Measurements from ENCODE around the gene TCN2. TPM values are rescaled to one million over a fixed set of nuclear protein-coding genes. Genes with fewer than 3 reads are reported as not detected.
"Not testable (repeated sequence)": the region's sequence is repeated elsewhere in the genome, so short reads cannot be mapped to it uniquely, and the experiment has no call there.

Gene TCN2
- total and polyA plus RNA-seq, 7 donors = 8.4 to 45.7 (median 24.9) TPM

DNA sequence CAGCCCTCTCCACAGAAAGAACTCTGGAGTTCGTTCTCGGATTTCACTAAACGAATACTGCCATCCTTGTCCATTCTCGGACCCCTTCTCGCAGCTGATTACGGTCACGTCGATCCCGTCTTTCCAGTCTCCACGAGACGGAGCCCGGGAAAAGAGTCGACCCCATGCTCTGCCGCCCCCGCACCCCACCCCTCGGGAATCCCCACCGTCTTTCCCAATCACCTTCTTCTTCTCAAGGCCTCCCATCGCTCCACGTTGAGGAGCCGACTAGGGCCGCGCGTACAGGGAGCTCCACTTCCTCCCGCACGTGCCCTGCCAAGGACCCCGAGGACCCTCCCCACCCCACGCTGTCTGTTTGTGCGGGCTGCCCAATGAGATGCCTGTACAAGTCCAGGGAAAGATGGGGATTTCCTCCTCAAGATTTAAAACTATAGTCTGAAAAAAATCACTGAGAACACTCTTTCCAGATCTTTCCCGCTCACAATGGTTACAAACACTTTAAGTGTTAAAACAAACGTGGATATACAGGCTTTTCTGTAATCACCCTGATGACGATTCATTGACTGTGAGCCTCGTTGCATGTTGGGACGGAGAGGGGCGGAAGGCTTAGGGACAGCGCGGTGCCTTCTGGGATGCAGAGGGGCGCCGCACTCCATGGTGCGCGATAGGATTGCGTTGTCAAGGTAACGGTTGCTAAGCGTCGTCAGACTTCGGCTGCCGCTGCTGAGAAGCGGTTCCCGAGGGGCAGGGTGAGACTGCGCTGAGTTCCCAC is 15.2 kb upstream of the TCN2 start, which contains the start of gene PES1:
Gene PES1, minus strand, starts transcription at position 323 of the 772 bp plus-strand sequence. Its CDS starts 77 bp downstream, at position 246.
- TF ChIP-seq POLR2A (IDR thresholded peaks at IDR 0.05) (no peak), POLR2AphosphoS5 (IDR thresholded peaks at IDR 0.05) (peak; percentile 45 to 84 (median 74)), EP300 (IDR thresholded peaks at IDR 0.05) (peak in 1 of 4 donors; percentile 55)
- TF ChIP-seq, protein P1, sequence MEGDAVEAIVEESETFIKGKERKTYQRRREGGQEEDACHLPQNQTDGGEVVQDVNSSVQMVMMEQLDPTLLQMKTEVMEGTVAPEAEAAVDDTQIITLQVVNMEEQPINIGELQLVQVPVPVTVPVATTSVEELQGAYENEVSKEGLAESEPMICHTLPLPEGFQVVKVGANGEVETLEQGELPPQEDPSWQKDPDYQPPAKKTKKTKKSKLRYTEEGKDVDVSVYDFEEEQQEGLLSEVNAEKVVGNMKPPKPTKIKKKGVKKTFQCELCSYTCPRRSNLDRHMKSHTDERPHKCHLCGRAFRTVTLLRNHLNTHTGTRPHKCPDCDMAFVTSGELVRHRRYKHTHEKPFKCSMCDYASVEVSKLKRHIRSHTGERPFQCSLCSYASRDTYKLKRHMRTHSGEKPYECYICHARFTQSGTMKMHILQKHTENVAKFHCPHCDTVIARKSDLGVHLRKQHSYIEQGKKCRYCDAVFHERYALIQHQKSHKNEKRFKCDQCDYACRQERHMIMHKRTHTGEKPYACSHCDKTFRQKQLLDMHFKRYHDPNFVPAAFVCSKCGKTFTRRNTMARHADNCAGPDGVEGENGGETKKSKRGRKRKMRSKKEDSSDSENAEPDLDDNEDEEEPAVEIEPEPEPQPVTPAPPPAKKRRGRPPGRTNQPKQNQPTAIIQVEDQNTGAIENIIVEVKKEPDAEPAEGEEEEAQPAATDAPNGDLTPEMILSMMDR (IDR thresholded peaks at IDR 0.05) = no peak
- peak; percentile 98 for DNase-seq

DNA sequence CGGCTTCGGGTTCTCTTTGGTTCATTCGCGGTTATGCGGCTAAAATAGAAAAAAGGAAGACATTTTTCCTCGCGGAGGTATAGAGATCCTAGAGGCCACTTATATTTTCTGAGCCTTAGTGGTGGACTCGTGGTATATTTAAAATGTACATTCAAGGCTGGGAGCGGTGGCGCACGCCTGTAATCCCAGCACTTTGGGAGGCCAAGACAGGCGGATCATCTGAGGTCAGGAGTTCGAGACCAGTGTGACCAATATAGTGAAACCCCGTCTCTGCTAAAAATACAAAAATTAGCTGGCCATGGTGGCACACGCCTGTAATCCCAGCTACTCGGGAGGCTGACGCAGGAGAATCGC is 14.6 kb upstream of the TCN2 start:
- peak overlapping the region; percentile 72 to 84 (median 76) for H3K27ac ChIP-seq
- WGBS, 2 donors = 24 to 33% methylated on average over 18 of the region's 18 CpGs
- intact Hi-C loops (cut with DNase I) = not testable (repeated sequence)

More for the DNA sequence above, 15.2 kb upstream of the TCN2 start, which contains the start of gene PES1:
- Histone ChIP-seq H3K4me3 (peak within 1 kb of the TSS; percentile 59 to 77 (median 74)), H3K36me3 (peaks cover 17 to 28% (median 25%) of the 10 kb centered on the region in 4 donors), H3K27me3 (no peaks in the 10 kb centered on the region), H3K4me1 (peaks cover 0 to 22% (median 19%) of the 10 kb centered on the region in 4 donors), H3K9me3 (no peaks in the 10 kb centered on the region), H3K27ac (peak within 1 kb of the TSS; percentile 72 to 84 (median 76))
- intact Hi-C loops (cut with DNase I) = no loop called here
- WGBS, 2 donors = 0% methylated on average over 49 of the region's 49 CpGs

DNA sequence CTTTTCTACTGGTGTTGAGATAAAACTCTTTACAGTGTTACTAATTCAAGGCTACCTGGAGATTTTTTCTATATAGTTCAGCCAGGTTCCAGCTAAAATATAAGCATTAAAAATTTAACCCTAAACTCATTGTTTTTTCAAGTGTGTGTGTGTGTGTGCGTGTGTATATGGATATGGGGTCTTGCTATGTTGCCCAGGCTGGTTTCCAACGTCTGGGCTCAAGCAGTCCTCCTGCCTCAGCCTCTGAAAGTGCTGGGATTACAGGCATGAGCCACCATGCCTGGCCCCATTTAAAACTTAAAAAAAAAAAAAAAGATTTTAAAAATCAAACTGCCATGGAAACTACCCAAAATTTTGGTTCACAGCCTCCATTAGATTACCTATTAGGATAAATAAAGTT is 10.8 kb upstream of the TCN2 start:
- TF ChIP-seq EP300 (IDR thresholded peaks at IDR 0.05) (no peak), POLR2A (IDR thresholded peaks at IDR 0.05) (no peak), POLR2AphosphoS5 (IDR thresholded peaks at IDR 0.05) (no peak)
- TF ChIP-seq, protein P1 (IDR thresholded peaks at IDR 0.05) = no peak
- Histone ChIP-seq H3K27me3 (no peaks in the 10 kb centered on the region), H3K36me3 (no peaks in the 10 kb centered on the region), H3K4me3 (no peak overlapping the region), H3K27ac (no peak overlapping the region), H3K9me3 (no peaks in the 10 kb centered on the region), H3K4me1 (peaks cover 0 to 5% (median 4%) of the 10 kb centered on the region in 4 donors)
- no peak for DNase-seq
- intact Hi-C loops (cut with DNase I) = no loop called here
- 51 to 59% methylated on average over 2 of the region's 2 CpGs for WGBS, 2 donors

More for the DNA sequence above, 14.6 kb upstream of the TCN2 start:
- peaks cover 11 to 23% (median 20%) of the 10 kb centered on the region in 4 donors for H3K36me3 ChIP-seq
- DNase-seq, H3K9me3 ChIP-seq, H3K27me3 ChIP-seq: not testable (repeated sequence)
- H3K4me3 ChIP-seq = peak overlapping the region; percentile 59 to 77 (median 74)
- peaks cover 0 to 22% (median 19%) of the 10 kb centered on the region in 4 donors for H3K4me1 ChIP-seq

DNA sequence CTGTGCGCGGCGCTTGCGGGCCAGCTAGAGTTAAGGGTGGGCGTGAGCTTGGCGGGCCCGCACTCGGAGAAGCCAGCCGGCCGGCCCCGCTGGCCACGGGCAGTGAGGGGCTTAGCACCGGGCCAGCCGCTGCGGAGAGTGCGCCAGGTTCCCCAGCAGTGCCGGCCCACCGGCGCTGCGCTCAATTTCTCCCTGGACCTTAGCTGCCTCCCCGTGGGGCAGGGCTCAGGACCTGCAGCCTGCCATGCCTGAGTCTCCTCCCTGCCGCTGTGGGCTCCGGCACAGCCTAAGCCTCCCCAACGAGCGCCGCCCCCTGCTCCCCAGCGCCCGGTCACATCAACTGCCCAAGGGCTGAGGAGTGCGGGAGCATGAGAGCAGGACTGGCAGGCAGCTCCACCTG is 10.1 kb upstream of the TCN2 start:
- no peaks in the 10 kb centered on the region for H3K27me3 ChIP-seq
- no peak overlapping the region for H3K4me3 ChIP-seq
- no peak for DNase-seq
- no peaks in the 10 kb centered on the region for H3K9me3 ChIP-seq
- 91 to 93% methylated on average over 29 of the region's 29 CpGs for WGBS, 2 donors
- intact Hi-C loops (cut with DNase I) = no loop called here
- H3K36me3 ChIP-seq = no peaks in the 10 kb centered on the region
- H3K27ac ChIP-seq = no peak overlapping the region
- TF ChIP-seq POLR2AphosphoS5 (IDR thresholded peaks at IDR 0.05) (no peak), POLR2A (IDR thresholded peaks at IDR 0.05) (no peak), EP300 (IDR thresholded peaks at IDR 0.05) (no peak)
- TF ChIP-seq, protein P1 (IDR thresholded peaks at IDR 0.05) = no peak
- H3K4me1 ChIP-seq = peaks cover 0 to 5% (median 2%) of the 10 kb centered on the region in 4 donors

DNA sequence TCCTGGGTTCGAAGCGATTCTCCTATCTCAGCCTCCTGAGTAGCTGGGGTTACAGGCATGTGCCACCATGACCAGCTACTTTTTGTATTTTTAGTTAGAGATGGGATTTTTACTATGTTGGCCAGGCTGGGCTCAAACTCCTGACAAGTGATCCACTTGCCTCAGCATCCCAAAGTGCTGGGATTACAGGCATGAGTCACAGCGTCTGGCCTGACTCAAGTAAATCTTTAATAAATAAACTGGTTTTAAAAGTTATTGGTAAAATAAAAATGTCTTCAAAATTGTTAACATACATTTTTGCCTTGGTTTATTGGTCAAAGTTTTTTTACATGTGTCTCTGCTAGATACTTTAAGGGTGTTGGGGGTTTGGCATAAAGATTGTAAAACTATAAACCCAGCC is 8.0 kb upstream of the TCN2 start:
- Histone ChIP-seq H3K36me3 (no peaks in the 10 kb centered on the region), H3K27me3 (no peaks in the 10 kb centered on the region), H3K4me3 (no peak overlapping the region), H3K9me3 (no peaks in the 10 kb centered on the region), H3K27ac (no peak overlapping the region), H3K4me1 (no peaks in the 10 kb centered on the region)
- intact Hi-C loops (cut with DNase I) = no loop called here
- 83 to 93% methylated on average over 3 of the region's 3 CpGs for WGBS, 2 donors
- no peak for DNase-seq
- TF ChIP-seq EP300 (IDR thresholded peaks at IDR 0.05) (no peak), POLR2AphosphoS5 (IDR thresholded peaks at IDR 0.05) (no peak), POLR2A (IDR thresholded peaks at IDR 0.05) (no peak)
- TF ChIP-seq, protein P1 (IDR thresholded peaks at IDR 0.05) = no peak

All from sigmoid colon (tissue), 7 donors.